Astrocyte (in vitro differentiated cells and primary cell): ENCODE results near the gene ADAM22.

ENCODE experiments used
- EZH2 ChIP-seq: IDR thresholded peaks from 2 replicates; pipeline ENCODE4 v1.6.1; 2012; ENCODE audit warnings: mild to moderate bottlenecking, low read length, inconsistent platforms; ENCODE audit not compliant: insufficient read depth
- TF ChIP-seq, protein P1 (sequence below): IDR thresholded peaks from 2 replicates; pipeline ENCODE4 v1.5.1; 2011; ENCODE audit warnings: low read depth, mild to moderate bottlenecking, inconsistent platforms, low read length, moderate library complexity; ENCODE audit not compliant: insufficient read depth

DNA sequence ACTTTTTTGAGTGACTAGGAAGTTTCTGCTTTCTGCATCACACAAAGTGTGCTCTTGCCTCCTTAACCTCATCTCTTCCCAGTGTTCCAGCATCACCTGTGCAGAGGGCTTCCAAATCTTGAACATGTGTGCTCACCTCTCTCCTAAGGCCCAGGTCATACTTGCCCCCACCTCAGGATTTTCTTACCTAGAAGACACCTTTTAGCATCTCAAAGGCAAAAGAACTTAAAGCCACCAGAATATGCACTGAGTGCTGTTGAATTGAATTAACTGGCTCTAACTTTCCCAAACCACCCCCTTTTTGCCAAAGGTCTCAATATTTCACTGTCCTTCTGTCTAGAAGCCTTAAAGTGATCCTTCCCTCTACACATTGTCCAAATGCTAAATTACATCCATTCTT is 219.3 kb downstream of the ADAM22 start:
- TF ChIP-seq, protein P1, sequence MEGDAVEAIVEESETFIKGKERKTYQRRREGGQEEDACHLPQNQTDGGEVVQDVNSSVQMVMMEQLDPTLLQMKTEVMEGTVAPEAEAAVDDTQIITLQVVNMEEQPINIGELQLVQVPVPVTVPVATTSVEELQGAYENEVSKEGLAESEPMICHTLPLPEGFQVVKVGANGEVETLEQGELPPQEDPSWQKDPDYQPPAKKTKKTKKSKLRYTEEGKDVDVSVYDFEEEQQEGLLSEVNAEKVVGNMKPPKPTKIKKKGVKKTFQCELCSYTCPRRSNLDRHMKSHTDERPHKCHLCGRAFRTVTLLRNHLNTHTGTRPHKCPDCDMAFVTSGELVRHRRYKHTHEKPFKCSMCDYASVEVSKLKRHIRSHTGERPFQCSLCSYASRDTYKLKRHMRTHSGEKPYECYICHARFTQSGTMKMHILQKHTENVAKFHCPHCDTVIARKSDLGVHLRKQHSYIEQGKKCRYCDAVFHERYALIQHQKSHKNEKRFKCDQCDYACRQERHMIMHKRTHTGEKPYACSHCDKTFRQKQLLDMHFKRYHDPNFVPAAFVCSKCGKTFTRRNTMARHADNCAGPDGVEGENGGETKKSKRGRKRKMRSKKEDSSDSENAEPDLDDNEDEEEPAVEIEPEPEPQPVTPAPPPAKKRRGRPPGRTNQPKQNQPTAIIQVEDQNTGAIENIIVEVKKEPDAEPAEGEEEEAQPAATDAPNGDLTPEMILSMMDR, result no peak
- no peak for TF ChIP-seq EZH2
